Measurements from ENCODE around the gene CD36. TPM values are rescaled to one million over a fixed set of nuclear protein-coding genes. Genes with fewer than 3 reads are reported as not detected.

CD36 gene
- total RNA-seq, 1 experiment from 2014 or later = 1.4 TPM

DNA sequence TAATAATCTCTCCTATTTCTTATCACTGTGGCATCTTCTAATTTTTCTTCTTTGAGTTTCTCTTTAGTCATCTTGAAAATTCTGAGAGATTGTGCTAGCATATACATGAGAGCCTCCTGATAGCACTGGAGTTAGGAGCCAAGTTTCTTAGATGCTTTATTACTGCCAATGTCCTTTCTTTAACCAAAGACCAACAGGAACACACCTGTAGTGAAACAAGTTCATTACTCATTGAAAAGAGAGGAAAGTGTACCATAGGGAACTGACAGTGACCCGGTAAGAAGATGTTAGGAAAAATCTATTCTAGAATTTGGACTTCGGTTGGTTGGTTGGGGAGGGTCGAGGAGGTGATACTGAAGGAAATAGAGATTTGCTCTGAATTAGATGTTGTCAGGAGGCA, 27.1 kb upstream of the CD36 start (continued):
- TF ChIP-seq, protein P1, sequence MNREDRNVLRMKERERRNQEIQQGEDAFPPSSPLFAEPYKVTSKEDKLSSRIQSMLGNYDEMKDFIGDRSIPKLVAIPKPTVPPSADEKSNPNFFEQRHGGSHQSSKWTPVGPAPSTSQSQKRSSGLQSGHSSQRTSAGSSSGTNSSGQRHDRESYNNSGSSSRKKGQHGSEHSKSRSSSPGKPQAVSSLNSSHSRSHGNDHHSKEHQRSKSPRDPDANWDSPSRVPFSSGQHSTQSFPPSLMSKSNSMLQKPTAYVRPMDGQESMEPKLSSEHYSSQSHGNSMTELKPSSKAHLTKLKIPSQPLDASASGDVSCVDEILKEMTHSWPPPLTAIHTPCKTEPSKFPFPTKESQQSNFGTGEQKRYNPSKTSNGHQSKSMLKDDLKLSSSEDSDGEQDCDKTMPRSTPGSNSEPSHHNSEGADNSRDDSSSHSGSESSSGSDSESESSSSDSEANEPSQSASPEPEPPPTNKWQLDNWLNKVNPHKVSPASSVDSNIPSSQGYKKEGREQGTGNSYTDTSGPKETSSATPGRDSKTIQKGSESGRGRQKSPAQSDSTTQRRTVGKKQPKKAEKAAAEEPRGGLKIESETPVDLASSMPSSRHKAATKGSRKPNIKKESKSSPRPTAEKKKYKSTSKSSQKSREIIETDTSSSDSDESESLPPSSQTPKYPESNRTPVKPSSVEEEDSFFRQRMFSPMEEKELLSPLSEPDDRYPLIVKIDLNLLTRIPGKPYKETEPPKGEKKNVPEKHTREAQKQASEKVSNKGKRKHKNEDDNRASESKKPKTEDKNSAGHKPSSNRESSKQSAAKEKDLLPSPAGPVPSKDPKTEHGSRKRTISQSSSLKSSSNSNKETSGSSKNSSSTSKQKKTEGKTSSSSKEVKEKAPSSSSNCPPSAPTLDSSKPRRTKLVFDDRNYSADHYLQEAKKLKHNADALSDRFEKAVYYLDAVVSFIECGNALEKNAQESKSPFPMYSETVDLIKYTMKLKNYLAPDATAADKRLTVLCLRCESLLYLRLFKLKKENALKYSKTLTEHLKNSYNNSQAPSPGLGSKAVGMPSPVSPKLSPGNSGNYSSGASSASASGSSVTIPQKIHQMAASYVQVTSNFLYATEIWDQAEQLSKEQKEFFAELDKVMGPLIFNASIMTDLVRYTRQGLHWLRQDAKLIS (CRISPR knock-in tag; IDR thresholded peaks at IDR 0.05; ENCODE audit: borderline replicate concordance) = no peak
- TF ChIP-seq GTF2I (CRISPR knock-in tag; conservative IDR thresholded peaks at IDR 0.05) = no peak
- no peak for TF ChIP-seq GRHL2 (CRISPR knock-in tag; IDR thresholded peaks at IDR 0.05; ENCODE audit: insufficient replicate concordance, severe bottlenecking)
- no peak for TF ChIP-seq ZBTB21 (CRISPR knock-in tag; IDR thresholded peaks at IDR 0.05; ENCODE audit: borderline replicate concordance)
- TF ChIP-seq, protein P2, sequence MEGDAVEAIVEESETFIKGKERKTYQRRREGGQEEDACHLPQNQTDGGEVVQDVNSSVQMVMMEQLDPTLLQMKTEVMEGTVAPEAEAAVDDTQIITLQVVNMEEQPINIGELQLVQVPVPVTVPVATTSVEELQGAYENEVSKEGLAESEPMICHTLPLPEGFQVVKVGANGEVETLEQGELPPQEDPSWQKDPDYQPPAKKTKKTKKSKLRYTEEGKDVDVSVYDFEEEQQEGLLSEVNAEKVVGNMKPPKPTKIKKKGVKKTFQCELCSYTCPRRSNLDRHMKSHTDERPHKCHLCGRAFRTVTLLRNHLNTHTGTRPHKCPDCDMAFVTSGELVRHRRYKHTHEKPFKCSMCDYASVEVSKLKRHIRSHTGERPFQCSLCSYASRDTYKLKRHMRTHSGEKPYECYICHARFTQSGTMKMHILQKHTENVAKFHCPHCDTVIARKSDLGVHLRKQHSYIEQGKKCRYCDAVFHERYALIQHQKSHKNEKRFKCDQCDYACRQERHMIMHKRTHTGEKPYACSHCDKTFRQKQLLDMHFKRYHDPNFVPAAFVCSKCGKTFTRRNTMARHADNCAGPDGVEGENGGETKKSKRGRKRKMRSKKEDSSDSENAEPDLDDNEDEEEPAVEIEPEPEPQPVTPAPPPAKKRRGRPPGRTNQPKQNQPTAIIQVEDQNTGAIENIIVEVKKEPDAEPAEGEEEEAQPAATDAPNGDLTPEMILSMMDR (IDR thresholded peaks at IDR 0.05) = no peak
- TF ChIP-seq ZNF423 (CRISPR knock-in tag; IDR thresholded peaks at IDR 0.05) = no peak
- TF ChIP-seq SP1 (CRISPR knock-in tag; conservative IDR thresholded peaks at IDR 0.05) = no peak
- TF ChIP-seq ZNF121 (CRISPR knock-in tag; IDR thresholded peaks at IDR 0.05) = no peak
- no peak for TF ChIP-seq ZNF396 (CRISPR knock-in tag; IDR thresholded peaks at IDR 0.05; ENCODE audit: borderline replicate concordance)
- TF ChIP-seq, protein P3, sequence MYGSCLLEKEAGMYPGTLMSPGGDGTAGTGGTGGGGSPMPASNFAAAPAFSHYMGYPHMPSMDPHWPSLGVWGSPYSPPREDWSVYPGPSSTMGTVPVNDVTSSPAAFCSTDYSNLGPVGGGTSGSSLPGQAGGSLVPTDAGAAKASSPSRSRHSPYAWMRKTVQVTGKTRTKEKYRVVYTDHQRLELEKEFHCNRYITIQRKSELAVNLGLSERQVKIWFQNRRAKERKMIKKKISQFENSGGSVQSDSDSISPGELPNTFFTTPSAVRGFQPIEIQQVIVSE (CRISPR knock-in tag; IDR thresholded peaks at IDR 0.05; ENCODE audit: borderline replicate concordance) = no peak

DNA sequence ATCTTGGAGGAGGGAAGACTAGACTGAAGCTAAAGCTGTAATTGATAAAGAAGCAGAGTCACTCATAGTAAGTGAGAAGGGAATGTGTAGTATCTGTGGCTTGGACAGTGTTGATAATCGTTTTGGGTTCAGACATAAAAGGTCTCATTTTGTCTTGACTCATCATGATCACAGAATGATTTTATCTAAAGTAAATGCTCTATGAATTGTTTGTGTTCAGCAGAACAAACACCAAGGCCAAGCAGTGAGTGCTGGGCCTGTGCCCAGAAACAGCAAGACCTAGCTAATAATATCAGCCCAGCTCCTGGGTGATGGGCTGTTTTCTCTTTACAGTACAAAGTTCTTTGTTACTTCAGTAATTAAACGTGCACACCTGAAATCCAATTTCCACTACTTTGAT, 26.7 kb upstream of the CD36 start:
- Mint-ChIP-seq H3K4me3 (no peak overlapping the region), H3K27ac (no peak overlapping the region), H3K36me3 (no peaks in the 10 kb centered on the region), H3K27me3 (ENCODE audit: low read depth) (no peaks in the 10 kb centered on the region), H3K4me1 (peaks cover 21% of the 10 kb centered on the region), H3K9me3 (no peaks in the 10 kb centered on the region)
- ChIA-PET POLR2A (no interaction called here), CTCF (no interaction called here)
- no peak for ATAC-seq
- DNase-seq (ENCODE audit: low spot score) = no peak
- TF ChIP-seq, protein P4, sequence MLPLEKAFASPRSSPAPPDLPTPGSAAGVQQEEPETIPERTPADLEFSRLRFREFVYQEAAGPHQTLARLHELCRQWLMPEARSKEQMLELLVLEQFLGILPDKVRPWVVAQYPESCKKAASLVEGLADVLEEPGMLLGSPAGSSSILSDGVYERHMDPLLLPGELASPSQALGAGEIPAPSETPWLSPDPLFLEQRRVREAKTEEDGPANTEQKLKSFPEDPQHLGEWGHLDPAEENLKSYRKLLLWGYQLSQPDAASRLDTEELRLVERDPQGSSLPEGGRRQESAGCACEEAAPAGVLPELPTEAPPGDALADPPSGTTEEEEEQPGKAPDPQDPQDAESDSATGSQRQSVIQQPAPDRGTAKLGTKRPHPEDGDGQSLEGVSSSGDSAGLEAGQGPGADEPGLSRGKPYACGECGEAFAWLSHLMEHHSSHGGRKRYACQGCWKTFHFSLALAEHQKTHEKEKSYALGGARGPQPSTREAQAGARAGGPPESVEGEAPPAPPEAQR (CRISPR knock-in tag; IDR thresholded peaks at IDR 0.05) = no peak
- TF ChIP-seq, protein P5, sequence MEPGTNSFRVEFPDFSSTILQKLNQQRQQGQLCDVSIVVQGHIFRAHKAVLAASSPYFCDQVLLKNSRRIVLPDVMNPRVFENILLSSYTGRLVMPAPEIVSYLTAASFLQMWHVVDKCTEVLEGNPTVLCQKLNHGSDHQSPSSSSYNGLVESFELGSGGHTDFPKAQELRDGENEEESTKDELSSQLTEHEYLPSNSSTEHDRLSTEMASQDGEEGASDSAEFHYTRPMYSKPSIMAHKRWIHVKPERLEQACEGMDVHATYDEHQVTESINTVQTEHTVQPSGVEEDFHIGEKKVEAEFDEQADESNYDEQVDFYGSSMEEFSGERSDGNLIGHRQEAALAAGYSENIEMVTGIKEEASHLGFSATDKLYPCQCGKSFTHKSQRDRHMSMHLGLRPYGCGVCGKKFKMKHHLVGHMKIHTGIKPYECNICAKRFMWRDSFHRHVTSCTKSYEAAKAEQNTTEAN (CRISPR knock-in tag; IDR thresholded peaks at IDR 0.05) = no peak
- TF ChIP-seq, protein P3 (CRISPR knock-in tag; IDR thresholded peaks at IDR 0.05; ENCODE audit: borderline replicate concordance) = no peak
- TF ChIP-seq, protein P1 (CRISPR knock-in tag; IDR thresholded peaks at IDR 0.05; ENCODE audit: borderline replicate concordance) = no peak
- TF ChIP-seq, protein P6, sequence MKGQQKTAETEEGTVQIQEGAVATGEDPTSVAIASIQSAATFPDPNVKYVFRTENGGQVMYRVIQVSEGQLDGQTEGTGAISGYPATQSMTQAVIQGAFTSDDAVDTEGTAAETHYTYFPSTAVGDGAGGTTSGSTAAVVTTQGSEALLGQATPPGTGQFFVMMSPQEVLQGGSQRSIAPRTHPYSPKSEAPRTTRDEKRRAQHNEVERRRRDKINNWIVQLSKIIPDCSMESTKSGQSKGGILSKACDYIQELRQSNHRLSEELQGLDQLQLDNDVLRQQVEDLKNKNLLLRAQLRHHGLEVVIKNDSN (CRISPR knock-in tag; IDR thresholded peaks at IDR 0.05) = no peak
- TF ChIP-seq, protein P7, sequence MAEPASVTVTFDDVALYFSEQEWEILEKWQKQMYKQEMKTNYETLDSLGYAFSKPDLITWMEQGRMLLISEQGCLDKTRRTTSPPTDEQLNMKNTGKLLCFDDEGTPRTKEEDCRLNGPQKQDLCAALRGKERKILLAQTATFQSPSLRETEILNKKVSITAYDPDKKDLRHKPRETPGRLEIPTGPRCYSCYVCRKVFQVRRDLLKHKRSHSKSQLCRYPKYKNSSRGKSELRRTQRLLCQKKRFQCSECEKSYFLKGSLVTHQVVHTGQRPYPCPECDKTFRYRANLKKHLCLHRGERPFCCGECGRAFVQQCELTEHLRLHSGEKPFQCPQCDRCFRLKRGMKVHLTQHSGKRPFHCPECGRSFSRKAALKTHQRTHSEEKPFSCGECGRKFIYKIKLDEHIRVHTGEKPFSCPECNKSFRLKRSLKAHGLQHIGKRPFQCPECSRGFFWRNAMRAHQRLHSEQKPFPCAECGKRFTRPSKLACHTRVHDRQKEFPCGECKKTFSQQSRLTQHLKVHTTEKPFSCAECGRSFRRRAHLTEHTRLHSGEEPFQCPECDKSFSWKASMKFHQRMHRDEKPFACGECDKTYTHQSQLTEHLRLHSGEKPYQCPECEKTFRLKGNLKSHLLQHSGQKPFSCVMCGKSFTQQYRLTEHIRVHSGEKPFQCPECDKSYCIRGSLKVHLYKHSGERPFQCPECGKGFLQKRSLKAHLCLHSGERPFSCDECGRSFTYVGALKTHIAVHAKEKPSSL (CRISPR knock-in tag; conservative IDR thresholded peaks at IDR 0.05) = no peak
- TF ChIP-seq, protein P8, sequence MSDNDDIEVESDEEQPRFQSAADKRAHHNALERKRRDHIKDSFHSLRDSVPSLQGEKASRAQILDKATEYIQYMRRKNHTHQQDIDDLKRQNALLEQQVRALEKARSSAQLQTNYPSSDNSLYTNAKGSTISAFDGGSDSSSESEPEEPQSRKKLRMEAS (CRISPR knock-in tag; IDR thresholded peaks at IDR 0.05) = no peak
- TF ChIP-seq, protein P9, sequence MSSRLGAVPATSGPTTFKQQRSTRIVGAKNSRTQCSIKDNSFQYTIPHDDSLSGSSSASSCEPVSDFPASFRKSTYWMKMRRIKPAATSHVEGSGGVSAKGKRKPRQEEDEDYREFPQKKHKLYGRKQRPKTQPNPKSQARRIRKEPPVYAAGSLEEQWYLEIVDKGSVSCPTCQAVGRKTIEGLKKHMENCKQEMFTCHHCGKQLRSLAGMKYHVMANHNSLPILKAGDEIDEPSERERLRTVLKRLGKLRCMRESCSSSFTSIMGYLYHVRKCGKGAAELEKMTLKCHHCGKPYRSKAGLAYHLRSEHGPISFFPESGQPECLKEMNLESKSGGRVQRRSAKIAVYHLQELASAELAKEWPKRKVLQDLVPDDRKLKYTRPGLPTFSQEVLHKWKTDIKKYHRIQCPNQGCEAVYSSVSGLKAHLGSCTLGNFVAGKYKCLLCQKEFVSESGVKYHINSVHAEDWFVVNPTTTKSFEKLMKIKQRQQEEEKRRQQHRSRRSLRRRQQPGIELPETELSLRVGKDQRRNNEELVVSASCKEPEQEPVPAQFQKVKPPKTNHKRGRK (CRISPR knock-in tag; IDR thresholded peaks at IDR 0.05; ENCODE audit: borderline replicate concordance) = no peak

All from WTC11 (cell line).